Stimulated activated CD4-positive, alpha-beta T cell treated with anti-CD3 and anti-CD28 coated beads, Interleukin-4, amount 100 ng/mL, for 48 hours (primary cell): ENCODE results near the gene ITPR2.
A peak's percentile ranks its signal among the peaks of the same experiment; 100 is the strongest.
"Not testable (repeated sequence)": the region's sequence is repeated elsewhere in the genome, so short reads cannot be mapped to it uniquely, and the experiment has no call there.

Experiments used
- DNase-seq, 2 donors: peaks; one replicate each; pipeline ENCODE4 v3.0.0-alpha.2; 2020; ENCODE audit warnings: low read depth in 2 of 2

ITPR2 gene

GRCh38 chr12:26848156-26848825, 15.3 kb upstream of the ITPR2 start:
- no peak for DNase-seq

GRCh38 chr12:26847431-26847830, 14.4 kb upstream of the ITPR2 start:
- DNase-seq: no peak

- no peak for DNase-seq
Observed at GRCh38 chr12:26846416-26846815, 13.4 kb upstream of the ITPR2 start.

GRCh38 chr12:26845984-26846383, 13.0 kb upstream of the ITPR2 start:
- DNase-seq: no peak

GRCh38 chr12:26845057-26845666, 12.2 kb upstream of the ITPR2 start:
- DNase-seq: no peak

- DNase-seq: no peak
Observed at GRCh38 chr12:26843311-26843710, 10.3 kb upstream of the ITPR2 start.

- DNase-seq: no peak
Observed at GRCh38 chr12:26841085-26841484, 8.1 kb upstream of the ITPR2 start.

GRCh38 chr12:26839512-26839911, 6.5 kb upstream of the ITPR2 start:
- DNase-seq: no peak

GRCh38 chr12:26838888-26839416, 6.0 kb upstream of the ITPR2 start:
- no peak for DNase-seq

- no peak for DNase-seq
Observed at GRCh38 chr12:26836201-26836600, 3.2 kb upstream of the ITPR2 start.

- DNase-seq: not testable (repeated sequence)
Observed at GRCh38 chr12:26834503-26835060, 1.6 kb upstream of the ITPR2 start.

GRCh38 chr12:26833743-26834490, 923 bp upstream of the ITPR2 start:
- peak; percentile 20 to 22 for DNase-seq

GRCh38 chr12:26831951-26832821, 808 bp downstream of the ITPR2 start:
- peak; percentile 36 to 59 for DNase-seq

- no peak for DNase-seq
Observed at GRCh38 chr12:26830783-26831551, 2.0 kb downstream of the ITPR2 start.

GRCh38 chr12:26830363-26830762, 2.6 kb downstream of the ITPR2 start:
- no peak for DNase-seq

GRCh38 chr12:26828280-26829073, 4.5 kb downstream of the ITPR2 start:
- DNase-seq: no peak

- DNase-seq: no peak
Observed at GRCh38 chr12:26826437-26826836, 6.6 kb downstream of the ITPR2 start.

GRCh38 chr12:26825459-26826016, 7.5 kb downstream of the ITPR2 start:
- no peak for DNase-seq

GRCh38 chr12:26823390-26823789, 9.6 kb downstream of the ITPR2 start:
- DNase-seq: no peak
